GM12878 (cell line): ENCODE data around the gene STK33. TPM values are rescaled to one million over a fixed set of nuclear protein-coding genes. Genes with fewer than 3 reads are reported as not detected.

Experiments
- ATAC-seq: fragments of 200-7000 bp; cut with Tn5 transposase; 3 replicates; pipeline ENCODE4 v1.9.1; 2020; ENCODE audit warnings: mild to moderate bottlenecking, moderate library complexity
- BruUV-seq: library from RNA; stranded (reverse); fragments of 400-500 nt; replicated peaks from 2 replicates; lab custom pipeline; 2021; lab: Mats Ljungman, UMichigan
- CTCF ChIA-PET: fragments of 300-600 bp; sonication (Branson Sonifier 250); formaldehyde crosslinking; extraction: SDS; loops from one replicate; lab custom pipeline; 2021; ENCODE audit warnings: inconsistent platforms; lab: Yijun Ruan, JAX
- POLR2A ChIA-PET: fragments of 350-600 bp; formaldehyde crosslinking; extraction: SDS; loops from one replicate; lab custom pipeline; 2021; ENCODE audit warnings: inconsistent platforms; lab: Charles Lee
- RAD21 ChIA-PET: fragments of 300-600 bp; sonication (Branson Sonifier 250); formaldehyde crosslinking; loops from one replicate; lab custom pipeline; 2023; ENCODE audit warnings: antibody characterized with exemption; ENCODE audit not compliant: unreplicated experiment; lab: Charles Lee
- SMC1A ChIA-PET: fragments of 300-600 bp; sonication (Branson Sonifier 250); formaldehyde crosslinking; loops from one replicate; lab custom pipeline; 2023; ENCODE audit not compliant: unreplicated experiment, uncharacterized antibody; lab: Charles Lee
- DNase-seq: peaks from one replicate; pipeline ENCODE4 v3.0.0-alpha.2; 2011; ENCODE audit warnings: low read depth, low spot score
- FAIRE-seq: peaks from 3 replicates; lab custom pipeline; 2011; peaks lifted over from hg19 to GRCh38; lab: Jason Lieb, UNC
- H2AFZ ChIP-seq: 2 replicates; pipeline ENCODE4 v1.6.0; 2011; ENCODE audit warnings: low read depth, low read length, control low read depth; ENCODE audit not compliant: control insufficient read depth
- H3K27ac ChIP-seq: 2 replicates; pipeline ENCODE4 v1.5.1; 2011; ENCODE audit warnings: control low read depth; ENCODE audit not compliant: control insufficient read depth, insufficient read depth
- H3K27me3 ChIP-seq, 2 experiments: replicated peaks in 1 of 2; 2 replicates each; pipeline versions ENCODE4 v1.6.0 to v1.6.1; 2011; ENCODE audit warnings: low read length in 1 of 2; ENCODE audit not compliant: control insufficient read depth in 2 of 2, insufficient read depth in 2 of 2
- H3K36me3 ChIP-seq, 2 experiments: 2 replicates each; pipeline ENCODE4 v1.5.1; 2011; ENCODE audit warnings: low read length in 1 of 2; ENCODE audit not compliant: control insufficient read depth in 2 of 2, insufficient read depth in 2 of 2
- H3K4me1 ChIP-seq: 2 replicates; pipeline ENCODE4 v1.6.1; 2011; ENCODE audit warnings: mild to moderate bottlenecking, low read length, moderate library complexity, mixed read lengths; ENCODE audit not compliant: control insufficient read depth, insufficient read depth
- H3K4me2 ChIP-seq: 2 replicates; pipeline ENCODE4 v1.6.0; 2011; ENCODE audit warnings: control low read depth; ENCODE audit not compliant: control insufficient read depth, insufficient read depth
- H3K4me3 ChIP-seq: fragments of 200-600 bp; sonication (generic); 2 replicates; pipeline ENCODE4 v1.5.1; 2016
- H3K79me2 ChIP-seq: 2 replicates; pipeline ENCODE4 v1.6.0; 2011; ENCODE audit warnings: low read length; ENCODE audit not compliant: control insufficient read depth, insufficient read depth
- H3K9ac ChIP-seq: 2 replicates; pipeline ENCODE4 v1.8.0; 2011; ENCODE audit warnings: low read length, control low read depth, mixed read lengths; ENCODE audit not compliant: control insufficient read depth, insufficient read depth
- H3K9me3 ChIP-seq: replicated peaks from 3 replicates; pipeline ENCODE4 v1.5.1; 2011; ENCODE audit warnings: mild to moderate bottlenecking, low read length; ENCODE audit not compliant: control insufficient read depth, insufficient read depth
- H4K20me1 ChIP-seq: 2 replicates; pipeline ENCODE4 v1.6.0; 2011; ENCODE audit not compliant: control insufficient read depth, insufficient read depth
- CBX5 ChIP-seq: sonication (generic); IDR thresholded peaks from 2 replicates; pipeline ENCODE4 v1.6.1; 2016; ENCODE audit warnings: low read depth, moderate library complexity, mild to moderate bottlenecking, inconsistent platforms
- CHD1 ChIP-seq: IDR thresholded peaks from 2 replicates; pipeline ENCODE4 v1.6.1; 2012; ENCODE audit warnings: low read depth, low read length, improper control_type of control experiment
- HDAC2 ChIP-seq: fragments of 200-600 bp; sonication (generic); IDR thresholded peaks from 2 replicates; pipeline ENCODE4 v1.6.1; 2017
- KDM1A ChIP-seq: fragments of 200-600 bp; sonication (generic); IDR thresholded peaks from 2 replicates; pipeline ENCODE4 v1.6.1; 2016; ENCODE audit warnings: borderline replicate concordance
- MYB ChIP-seq: fragments of 150-350 bp; IDR thresholded peaks from 2 replicates; pipeline ENCODE4 v1.6.1; 2014; ENCODE audit warnings: mild to moderate bottlenecking, low read depth, low read length, borderline replicate concordance
- NFYB ChIP-seq: IDR thresholded peaks from 2 replicates; pipeline ENCODE4 v1.6.1; 2011; ENCODE audit warnings: low read depth, mild to moderate bottlenecking, low read length, improper control_type of control experiment, moderate library complexity; ENCODE audit not compliant: insufficient read depth
- NKRF ChIP-seq: fragments of 450-650 bp; conservative IDR thresholded peaks from 2 replicates; pipeline ENCODE4 v1.6.1; 2017; ENCODE audit warnings: mild to moderate bottlenecking, moderate library complexity
- RAD51 ChIP-seq: fragments of 450-650 bp; IDR thresholded peaks from 2 replicates; pipeline ENCODE4 v1.6.1; 2016; ENCODE audit warnings: moderate library complexity, mild to moderate bottlenecking, inconsistent platforms
- ZBTB4 ChIP-seq: fragments of 450-650 bp; formaldehyde crosslinking; IDR thresholded peaks from 2 replicates; pipeline ENCODE4 v1.4.0; 2022; ENCODE audit warnings: mild to moderate bottlenecking, moderate library complexity
- ZZZ3 ChIP-seq: IDR thresholded peaks from 2 replicates; pipeline ENCODE4 v1.6.1; 2011; ENCODE audit warnings: low read depth; ENCODE audit not compliant: control insufficient read depth, insufficient read length
- WGBS: methylation state at CpG from one replicate; pipeline ENCODE4 v1.1.6; 2016; ENCODE audit warnings: low lambda C conversion rate; ENCODE audit not compliant: insufficient replicate concordance, insufficient coverage; ENCODE audit errors: missing lambda C conversion rate; 5-methylcytosine and 5-hydroxymethylcytosine counted together
- in situ Hi-C: fragments of 300-500 bp; cut with MboI; formaldehyde crosslinking; loops from 9 replicates; pipeline ENCODE4 v1.14.3; 2018; ENCODE audit warnings: mixed read lengths
- intact Hi-C: fragments of 100-400 bp; cut with micrococcal nuclease; formaldehyde crosslinking; loops from one replicate; pipeline ENCODE4 v1.14.2; 2022; ENCODE audit not compliant: unreplicated experiment
- polyA plus RNA-seq, 11 experiments: library from polyadenylated mRNA; depleted of rRNA in 4 of 11; unstranded in 6 of 11; stranded (reverse) in 5 of 11; fragments of >200 nt; fragmentation: Nextera tagmentation in 4 of 11; fragmentation: Illumina TruSeq in 1 of 11; extraction: Ambion mirVana in 4 of 11; extraction: Trizol in 1 of 11; gene quantifications; 1 replicate in 1 of 11; 2 replicates in 10 of 11; pipeline versions ENCODE4 v1.2.1 to v1.2.3, GENCODE V29; 2011 to 2016; ENCODE audit warnings: inconsistent platforms in 2 of 11, missing spikeins in 2 of 11, low read depth in 1 of 11
- total RNA-seq, 4 experiments: library from RNA; depleted of rRNA in 3 of 4; stranded (reverse); fragments of >200 nt in 3 of 4; fragmentation: Illumina TruSeq in 1 of 4; extraction: Trizol in 1 of 4; gene quantifications; 2 replicates each; pipeline versions ENCODE4 v1.2.1 to v1.2.3, GENCODE V29; 2013 to 2021

STK33 gene
- total and polyA plus RNA-seq, 10 of the 15 experiments (the other 5 are each of a cell fraction or from before 2014, with no cell fraction given) = 5.2 to 27.3 (median 18.3) TPM

GRCh38 chr11:8593935-8594909 is at the start of gene STK33 (continued):
- TF ChIP-seq NKRF (peak; percentile 75), HDAC2 (no peak), NFYB (0 out of 2 replicates have a peak, but pooled peaks have one; percentile 14), KDM1A (no peak)
- TF ChIP-seq, all 136 proteins: peak for 34

GRCh38 chr11:8642196-8642841 is 48.3 kb upstream of the STK33 start:
- H3K4me3 ChIP-seq = no peak overlapping the region
- ChIA-PET RAD21 (no interaction called here), CTCF (no interaction called here), SMC1A (interaction anchor here (1.0 kb wide), 1 partner anchor 10 kb away, joined by 4 read pairs; no protein-coding TSS in a partner anchor), POLR2A (no interaction called here)
- in situ Hi-C loops (no loop called here), intact Hi-C loops (no loop called here)
- WGBS = 98% methylated on average over 5 of the region's 5 CpGs
- H3K79me2 ChIP-seq = no peaks in the 10 kb centered on the region
- no peak overlapping the region for H3K4me2 ChIP-seq
- DNase-seq = no peak
- no TSS peak for BruUV-seq
- H3K9me3 ChIP-seq = no peaks in the 10 kb centered on the region
- no peak overlapping the region for H2AFZ ChIP-seq
- H3K36me3 ChIP-seq = peaks cover 7 to 33% of the 10 kb centered on the region in 2 experiments
- H4K20me1 ChIP-seq = no peaks in the 10 kb centered on the region
- ATAC-seq = no peak
- H3K9ac ChIP-seq = no peak overlapping the region
- H3K27ac ChIP-seq = no peak overlapping the region
- FAIRE-seq = no peak
- no peaks in the 10 kb centered on the region for H3K27me3 ChIP-seq
- peaks cover 6% of the 10 kb centered on the region; the same call in 1 of the 2 replicates for H3K4me1 ChIP-seq
- TF ChIP-seq MYB (no peak), ZZZ3 (no peak), ZBTB4 (CRISPR knock-in tag) (no peak), CHD1 (no peak), CBX5 (no peak), RAD51 (no peak)
